Progenitor cell of endocrine pancreas (in vitro differentiated cells): ENCODE data around the gene NT5DC4. TPM values are rescaled to one million over a fixed set of nuclear protein-coding genes. Genes with fewer than 3 reads are reported as not detected.

Experiments
- DNase-seq: peaks from one replicate; pipeline ENCODE4 v3.0.0; 2021; ENCODE audit warnings: low spot score; ENCODE audit not compliant: unreplicated experiment
- H3K27ac Mint-ChIP-seq: 2 replicates; pipeline ENCODE4 v1.8.0; 2021; ENCODE audit warnings: mild to moderate bottlenecking, moderate library complexity, mixed read lengths
- H3K27me3 Mint-ChIP-seq: 2 replicates; pipeline ENCODE4 v1.8.0; 2021; ENCODE audit warnings: mixed read lengths
- H3K36me3 Mint-ChIP-seq: 2 replicates; pipeline ENCODE4 v1.8.0; 2022; ENCODE audit warnings: mixed read lengths; ENCODE audit not compliant: insufficient read depth
- H3K4me1 Mint-ChIP-seq: 2 replicates; pipeline ENCODE4 v1.8.0; 2021; ENCODE audit warnings: low read depth, mixed read lengths
- H3K4me3 Mint-ChIP-seq: 2 replicates; pipeline ENCODE4 v1.8.0; 2021; ENCODE audit warnings: low read depth, mild to moderate bottlenecking, moderate library complexity, mixed read lengths
- H3K9me3 Mint-ChIP-seq: 2 replicates; pipeline ENCODE4 v1.8.0; 2021; ENCODE audit warnings: low read depth, mixed read lengths
- total RNA-seq: library from RNA; stranded (reverse); gene quantifications from 2 replicates; pipeline ENCODE4 v1.2.1, GENCODE V29; 2021
- TF ChIP-seq, protein P1 (sequence below): fragments of 200-600 bp; sonication (generic); IDR thresholded peaks from one replicate; pipeline ENCODE4 v1.5.0; 2021; ENCODE audit warnings: antibody characterized with exemption, mild to moderate bottlenecking; ENCODE audit not compliant: unreplicated experiment

NT5DC4 gene
- total RNA-seq, 1 donor from 2014 or later, result not detected

DNA sequence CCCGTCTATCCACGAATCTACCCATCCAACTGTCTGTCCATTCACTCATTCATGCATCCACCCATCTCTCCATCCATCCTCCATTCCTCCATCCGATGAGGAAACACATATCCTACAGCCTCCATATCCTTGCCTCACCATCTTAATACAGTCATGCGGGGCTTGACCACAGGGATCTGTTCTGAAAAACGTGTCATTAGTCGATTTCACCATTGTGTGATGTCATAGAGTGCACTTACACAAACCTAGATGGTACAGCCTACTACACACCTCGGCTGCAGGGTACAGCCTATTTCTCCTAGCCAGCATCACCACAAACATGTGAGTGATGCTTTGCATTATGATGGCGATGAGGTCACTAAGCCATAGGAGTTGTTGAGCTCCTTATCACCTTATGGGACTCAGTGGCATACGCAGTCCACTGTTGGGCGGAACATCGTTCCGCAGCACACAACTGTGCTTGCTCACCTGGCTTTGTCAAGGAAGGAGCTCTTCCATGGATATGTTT is 1.9 kb upstream of the NT5DC4 start:
- no peaks in the 10 kb centered on the region for H3K9me3 Mint-ChIP-seq
- no peaks in the 10 kb centered on the region for H3K4me1 Mint-ChIP-seq
- H3K27ac Mint-ChIP-seq, result no peak overlapping the region
- peaks cover 5% of the 10 kb centered on the region for H3K27me3 Mint-ChIP-seq
- H3K4me3 Mint-ChIP-seq, result no peak overlapping the region
- H3K36me3 Mint-ChIP-seq, result no peaks in the 10 kb centered on the region
- DNase-seq, result no peak
- TF ChIP-seq, protein P1, sequence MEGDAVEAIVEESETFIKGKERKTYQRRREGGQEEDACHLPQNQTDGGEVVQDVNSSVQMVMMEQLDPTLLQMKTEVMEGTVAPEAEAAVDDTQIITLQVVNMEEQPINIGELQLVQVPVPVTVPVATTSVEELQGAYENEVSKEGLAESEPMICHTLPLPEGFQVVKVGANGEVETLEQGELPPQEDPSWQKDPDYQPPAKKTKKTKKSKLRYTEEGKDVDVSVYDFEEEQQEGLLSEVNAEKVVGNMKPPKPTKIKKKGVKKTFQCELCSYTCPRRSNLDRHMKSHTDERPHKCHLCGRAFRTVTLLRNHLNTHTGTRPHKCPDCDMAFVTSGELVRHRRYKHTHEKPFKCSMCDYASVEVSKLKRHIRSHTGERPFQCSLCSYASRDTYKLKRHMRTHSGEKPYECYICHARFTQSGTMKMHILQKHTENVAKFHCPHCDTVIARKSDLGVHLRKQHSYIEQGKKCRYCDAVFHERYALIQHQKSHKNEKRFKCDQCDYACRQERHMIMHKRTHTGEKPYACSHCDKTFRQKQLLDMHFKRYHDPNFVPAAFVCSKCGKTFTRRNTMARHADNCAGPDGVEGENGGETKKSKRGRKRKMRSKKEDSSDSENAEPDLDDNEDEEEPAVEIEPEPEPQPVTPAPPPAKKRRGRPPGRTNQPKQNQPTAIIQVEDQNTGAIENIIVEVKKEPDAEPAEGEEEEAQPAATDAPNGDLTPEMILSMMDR, result no peak

DNA sequence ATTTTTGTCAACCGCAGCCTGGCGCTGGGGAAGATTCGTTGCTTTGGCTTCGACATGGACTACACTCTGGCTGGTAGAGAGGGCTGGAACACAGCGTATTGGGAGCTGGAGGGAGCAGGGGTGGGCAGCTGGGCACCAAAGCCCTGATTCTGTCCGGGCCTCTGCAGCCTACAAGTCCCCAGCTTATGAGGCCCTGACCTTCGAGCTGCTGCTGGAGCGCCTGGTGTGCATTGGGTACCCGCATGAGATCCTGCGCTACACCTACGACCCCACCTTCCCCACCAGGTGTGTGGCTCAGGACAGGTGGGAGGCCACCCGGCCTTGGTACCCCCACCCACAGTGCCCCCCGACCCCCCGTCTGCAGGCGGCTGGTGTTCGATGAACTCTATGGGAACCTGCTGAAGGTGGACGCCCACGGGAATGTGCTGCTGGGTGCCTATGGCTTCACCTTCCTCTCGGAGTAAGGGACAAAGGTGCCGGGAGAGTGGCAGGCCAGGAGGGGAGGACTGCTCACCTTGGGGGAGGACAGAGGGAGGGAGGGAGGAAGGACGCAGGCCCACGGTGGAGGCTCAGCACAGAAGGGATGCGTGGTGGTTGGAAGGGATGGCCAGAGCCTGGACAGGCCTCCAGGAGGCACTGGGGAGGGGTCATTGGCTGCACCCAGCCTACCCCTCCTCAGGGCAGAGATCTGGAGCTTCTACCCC is 1.2 kb downstream of the NT5DC4 start:
- Mint-ChIP-seq H3K9me3 (no peaks in the 10 kb centered on the region), H3K36me3 (no peaks in the 10 kb centered on the region), H3K27me3 (peaks cover 5% of the 10 kb centered on the region), H3K27ac (no peak overlapping the region), H3K4me1 (no peaks in the 10 kb centered on the region), H3K4me3 (no peak overlapping the region)
- TF ChIP-seq, protein P1, result no peak
- no peak for DNase-seq

DNA sequence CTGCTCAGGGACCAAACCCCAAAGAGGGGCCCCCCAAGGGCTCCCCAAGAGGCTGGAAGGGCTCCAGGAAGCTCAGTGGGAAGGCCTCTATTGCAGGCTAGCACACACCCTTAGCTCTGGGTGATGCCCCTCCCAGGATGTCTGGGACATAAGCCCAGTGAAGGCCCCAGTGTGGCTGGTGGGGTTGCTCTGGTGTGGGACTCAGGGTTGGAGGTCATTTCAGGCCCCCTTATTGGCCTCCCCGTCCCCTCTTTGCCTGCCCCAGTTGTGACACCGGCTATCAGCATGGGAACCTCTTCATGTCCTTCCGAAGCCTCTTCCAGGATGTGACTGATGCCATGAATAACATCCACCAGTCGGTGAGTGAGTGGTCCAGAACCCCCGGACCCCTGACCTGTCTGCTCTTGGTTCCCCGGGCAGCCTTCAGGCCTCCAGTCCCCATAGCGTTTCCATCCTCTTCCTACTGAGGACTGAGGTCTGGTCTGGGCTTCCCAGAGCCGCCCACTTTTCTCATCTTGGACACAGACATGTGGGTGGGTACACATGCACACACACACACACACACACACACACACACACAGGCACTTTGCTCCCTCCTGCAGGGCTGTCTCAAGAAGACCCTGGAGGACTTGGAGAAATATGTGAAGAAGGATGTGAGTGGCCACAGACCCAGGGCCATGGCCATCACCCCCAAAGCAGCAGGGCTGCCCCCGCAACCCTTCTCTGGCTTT is 2.2 kb downstream of the NT5DC4 start:
- TF ChIP-seq, protein P1, result no peak
- H3K36me3 Mint-ChIP-seq, result no peaks in the 10 kb centered on the region
- no peaks in the 10 kb centered on the region for H3K9me3 Mint-ChIP-seq
- H3K27ac Mint-ChIP-seq, result no peak overlapping the region
- DNase-seq, result no peak
- H3K27me3 Mint-ChIP-seq, result peaks cover 7% of the 10 kb centered on the region
- H3K4me1 Mint-ChIP-seq, result no peaks in the 10 kb centered on the region
- no peak overlapping the region for H3K4me3 Mint-ChIP-seq

DNA sequence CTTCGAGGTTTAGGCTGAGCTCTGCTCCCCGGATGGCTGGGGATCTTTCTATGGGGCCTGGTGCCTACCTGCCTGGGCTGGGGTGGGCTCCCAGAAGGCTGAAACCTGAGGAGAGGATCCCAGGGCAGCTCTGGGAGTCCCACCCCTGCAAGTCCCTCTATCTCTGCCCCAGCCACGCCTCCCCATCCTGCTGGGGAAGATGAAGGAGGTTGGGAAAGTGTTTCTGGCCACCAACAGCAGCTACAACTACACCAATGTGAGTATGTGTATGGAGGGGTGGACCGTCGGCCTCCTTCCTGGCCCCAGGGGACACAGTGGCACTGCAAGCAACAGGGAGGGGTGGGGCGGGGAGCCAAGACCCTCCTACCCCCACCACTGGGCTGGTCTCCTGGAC is 2.7 kb downstream of the NT5DC4 start:
- TF ChIP-seq, protein P1, result no peak
- Mint-ChIP-seq H3K27me3 (peaks cover 13% of the 10 kb centered on the region), H3K4me1 (no peaks in the 10 kb centered on the region), H3K36me3 (no peaks in the 10 kb centered on the region), H3K27ac (no peak overlapping the region), H3K4me3 (no peak overlapping the region), H3K9me3 (no peaks in the 10 kb centered on the region)
- no peak for DNase-seq

DNA sequence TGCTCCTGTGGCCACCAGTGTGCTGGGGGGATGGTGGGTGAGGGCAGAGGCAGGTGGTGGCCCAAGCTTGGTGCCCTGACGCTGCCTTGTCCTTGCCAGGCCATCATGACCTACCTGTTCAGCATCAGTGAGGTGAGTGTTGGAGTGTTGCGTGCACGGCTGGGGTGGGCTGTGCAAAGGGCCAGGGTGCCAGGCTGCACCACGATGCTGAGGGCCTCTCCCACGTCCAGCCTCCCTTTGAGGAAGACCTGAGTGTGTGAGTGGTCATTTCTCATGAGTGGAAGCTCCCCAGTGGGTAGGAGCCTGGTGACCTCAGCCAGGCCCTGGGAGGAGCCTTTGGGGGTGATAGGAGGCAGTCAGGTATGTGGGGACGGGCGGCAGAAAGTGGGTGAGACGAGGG is 3.2 kb downstream of the NT5DC4 start:
- DNase-seq, result no peak
- no peaks in the 10 kb centered on the region for H3K36me3 Mint-ChIP-seq
- TF ChIP-seq, protein P1, result no peak
- H3K9me3 Mint-ChIP-seq, result no peaks in the 10 kb centered on the region
- no peak overlapping the region for H3K27ac Mint-ChIP-seq
- no peaks in the 10 kb centered on the region for H3K4me1 Mint-ChIP-seq
- no peak overlapping the region for H3K4me3 Mint-ChIP-seq
- peaks cover 10% of the 10 kb centered on the region for H3K27me3 Mint-ChIP-seq
